GM12873 (cell line): Measurements from ENCODE around the gene ZNF155.

Source experiments
- TF ChIP-seq, protein P1 (sequence below): IDR thresholded peaks from 2 replicates; pipeline ENCODE4 v1.5.1; 2012; ENCODE audit warnings: low read depth, mild to moderate bottlenecking, moderate library complexity, low read length, control low read depth; ENCODE audit not compliant: insufficient read depth; ENCODE audit errors: missing control alignments

ZNF155 gene

DNA sequence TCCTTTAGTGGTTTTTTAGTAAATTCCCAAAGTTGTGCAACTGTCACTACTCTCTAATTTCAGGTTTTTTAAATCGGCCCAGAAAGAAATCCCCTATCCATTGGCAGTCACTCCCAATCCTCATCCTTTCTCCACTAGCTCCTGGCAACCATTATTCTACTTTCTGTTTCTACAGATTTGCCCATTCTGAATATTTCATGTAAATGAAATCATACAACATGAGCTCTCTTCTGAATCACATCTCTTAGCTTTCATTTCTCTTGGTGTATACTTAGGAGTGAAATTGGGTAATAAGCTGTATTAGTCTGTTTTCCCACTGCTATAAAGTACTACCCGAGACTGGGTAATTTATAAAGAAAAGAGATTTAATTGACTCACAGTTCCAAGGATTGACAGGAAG lies 58.2 kb downstream of the ZNF155 start:
- TF ChIP-seq, protein P1, sequence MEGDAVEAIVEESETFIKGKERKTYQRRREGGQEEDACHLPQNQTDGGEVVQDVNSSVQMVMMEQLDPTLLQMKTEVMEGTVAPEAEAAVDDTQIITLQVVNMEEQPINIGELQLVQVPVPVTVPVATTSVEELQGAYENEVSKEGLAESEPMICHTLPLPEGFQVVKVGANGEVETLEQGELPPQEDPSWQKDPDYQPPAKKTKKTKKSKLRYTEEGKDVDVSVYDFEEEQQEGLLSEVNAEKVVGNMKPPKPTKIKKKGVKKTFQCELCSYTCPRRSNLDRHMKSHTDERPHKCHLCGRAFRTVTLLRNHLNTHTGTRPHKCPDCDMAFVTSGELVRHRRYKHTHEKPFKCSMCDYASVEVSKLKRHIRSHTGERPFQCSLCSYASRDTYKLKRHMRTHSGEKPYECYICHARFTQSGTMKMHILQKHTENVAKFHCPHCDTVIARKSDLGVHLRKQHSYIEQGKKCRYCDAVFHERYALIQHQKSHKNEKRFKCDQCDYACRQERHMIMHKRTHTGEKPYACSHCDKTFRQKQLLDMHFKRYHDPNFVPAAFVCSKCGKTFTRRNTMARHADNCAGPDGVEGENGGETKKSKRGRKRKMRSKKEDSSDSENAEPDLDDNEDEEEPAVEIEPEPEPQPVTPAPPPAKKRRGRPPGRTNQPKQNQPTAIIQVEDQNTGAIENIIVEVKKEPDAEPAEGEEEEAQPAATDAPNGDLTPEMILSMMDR, result no peak
